ENCODE data around the gene KCNIP4. TPM values are rescaled to one million over a fixed set of nuclear protein-coding genes. Genes with fewer than 3 reads are reported as not detected.

The KCNIP4 gene
- total and polyA plus RNA-seq, 2 experiments from 2014 or later: 0.65 TPM; not detected in 1

DNA sequence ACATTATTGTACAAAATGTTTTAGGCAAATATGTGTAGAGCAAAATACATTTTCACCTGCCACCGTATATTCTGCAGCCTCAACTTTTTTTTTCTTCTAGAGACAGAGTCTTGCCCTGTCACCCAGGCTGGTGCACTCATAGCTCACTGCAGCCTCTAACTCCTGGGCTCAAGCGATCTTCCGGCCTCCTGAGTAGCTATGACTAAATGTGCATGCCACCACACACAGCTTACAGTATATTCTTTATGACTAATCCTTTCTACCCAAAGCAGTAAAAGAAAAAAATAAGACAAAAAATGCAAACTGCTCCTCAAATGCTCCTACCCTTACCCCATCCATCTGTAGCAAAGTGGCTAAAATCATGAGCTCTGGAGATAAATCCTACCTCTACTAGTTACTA lies 426.3 kb downstream of the KCNIP4 start:
- 0 out of 2 replicates have a peak, but pooled peaks cover 7% of the 10 kb centered on the region for H3K27me3 ChIP-seq (replicated peaks; ENCODE audit: insufficient read depth)
- H3K36me3 ChIP-seq (ENCODE audit: low read depth): no peaks in the 10 kb centered on the region
- no peak overlapping the region for H3K27ac ChIP-seq
- TF ChIP-seq EZH2 (IDR thresholded peaks at IDR 0.05; ENCODE audit: insufficient read depth, poor library complexity, severe bottlenecking): no peak
- no peak for TF ChIP-seq EZH2phosphoT487 (IDR thresholded peaks at IDR 0.05; ENCODE audit: insufficient read depth, low read depth)
- no peaks in the 10 kb centered on the region for H3K9me2 ChIP-seq (ENCODE audit: insufficient read depth)
- in situ Hi-C loops (cut with MboI): no loop called here
- no peak overlapping the region for H2AFZ ChIP-seq
- DNase-seq: no peak
- no peak overlapping the region for H3K4me3 ChIP-seq
- no peaks in the 10 kb centered on the region for H4K20me1 ChIP-seq (ENCODE audit: insufficient read depth)
- no peak overlapping the region for H3K4me2 ChIP-seq (ENCODE audit: unreplicated experiment)
- H3K4me1 ChIP-seq (ENCODE audit: insufficient read depth): no peaks in the 10 kb centered on the region
- H3K9me3 ChIP-seq (ENCODE audit: low read depth): no peaks in the 10 kb centered on the region
- H3K9ac ChIP-seq: no peak overlapping the region
- H3K79me2 ChIP-seq (ENCODE audit: insufficient read depth): no peaks in the 10 kb centered on the region
- 34 to 36% methylated on average over 3 of the region's 3 CpGs for whole genome bisulfite sequencing, 2 experiments (ENCODE audit: low coverage in 1 of 2, low lambda C conversion rate in 2 of 2, missing lambda C conversion rate in 2 of 2)
- no peaks in the 10 kb centered on the region for H3F3A ChIP-seq (ENCODE audit: insufficient read depth)

DNA sequence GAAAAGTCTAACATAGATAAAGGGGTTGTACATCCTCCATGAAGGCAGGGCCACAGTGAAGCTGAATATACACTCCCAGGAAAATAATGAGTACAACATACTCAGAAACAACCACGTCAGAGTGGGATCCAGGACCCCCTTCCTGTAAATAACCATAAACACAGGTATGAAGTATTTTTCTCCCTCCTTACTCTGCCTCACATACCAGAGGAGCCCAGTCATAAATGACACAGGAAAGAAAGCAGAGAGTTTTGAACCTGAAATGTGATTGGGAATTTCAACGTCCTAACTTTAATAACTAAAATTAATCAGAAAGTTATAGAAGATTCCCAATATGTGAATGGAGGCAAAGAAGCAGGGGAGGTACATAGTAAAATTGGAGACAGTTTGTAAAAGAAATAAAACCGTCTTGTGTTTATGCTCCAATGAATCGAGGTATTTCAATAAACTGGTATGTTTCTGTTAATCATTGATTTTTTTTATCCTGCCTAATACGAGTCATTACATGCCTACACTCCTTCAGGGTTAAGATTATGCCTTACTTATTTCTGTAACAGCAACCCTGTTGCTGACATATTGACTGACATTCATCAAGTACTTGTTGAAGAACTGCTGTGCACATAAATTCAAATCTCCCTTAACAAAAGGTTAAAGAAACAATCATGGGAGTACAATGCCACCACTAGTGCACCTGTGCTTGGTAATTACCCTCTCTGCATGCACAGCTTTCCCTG lies 431.3 kb downstream of the KCNIP4 start:
- no peak overlapping the region for H3K4me3 ChIP-seq
- no peaks in the 10 kb centered on the region for H3K79me2 ChIP-seq (ENCODE audit: insufficient read depth)
- H3F3A ChIP-seq (ENCODE audit: insufficient read depth): no peaks in the 10 kb centered on the region
- no peak for DNase-seq
- TF ChIP-seq EZH2 (IDR thresholded peaks at IDR 0.05; ENCODE audit: insufficient read depth, poor library complexity, severe bottlenecking): no peak
- no peak for TF ChIP-seq EZH2phosphoT487 (IDR thresholded peaks at IDR 0.05; ENCODE audit: insufficient read depth, low read depth)
- H3K4me2 ChIP-seq (ENCODE audit: unreplicated experiment): no peak overlapping the region
- no peaks in the 10 kb centered on the region for H3K9me2 ChIP-seq (ENCODE audit: insufficient read depth)
- H2AFZ ChIP-seq: no peak overlapping the region
- no peak overlapping the region for H3K9ac ChIP-seq
- no peaks in the 10 kb centered on the region for H3K36me3 ChIP-seq (ENCODE audit: low read depth)
- WGBS, 2 experiments (ENCODE audit: low coverage in 1 of 2, low lambda C conversion rate in 2 of 2, missing lambda C conversion rate in 2 of 2): 26 to 32% methylated on average over 5 of the region's 5 CpGs
- H3K27ac ChIP-seq: no peak overlapping the region
- H3K4me1 ChIP-seq (ENCODE audit: insufficient read depth): no peaks in the 10 kb centered on the region
- peaks cover 42% of the 10 kb centered on the region for H3K27me3 ChIP-seq (replicated peaks; ENCODE audit: insufficient read depth)
- H4K20me1 ChIP-seq (ENCODE audit: insufficient read depth): no peaks in the 10 kb centered on the region
- in situ Hi-C loops (cut with MboI): no loop called here
- H3K9me3 ChIP-seq (ENCODE audit: low read depth): no peaks in the 10 kb centered on the region

DNA sequence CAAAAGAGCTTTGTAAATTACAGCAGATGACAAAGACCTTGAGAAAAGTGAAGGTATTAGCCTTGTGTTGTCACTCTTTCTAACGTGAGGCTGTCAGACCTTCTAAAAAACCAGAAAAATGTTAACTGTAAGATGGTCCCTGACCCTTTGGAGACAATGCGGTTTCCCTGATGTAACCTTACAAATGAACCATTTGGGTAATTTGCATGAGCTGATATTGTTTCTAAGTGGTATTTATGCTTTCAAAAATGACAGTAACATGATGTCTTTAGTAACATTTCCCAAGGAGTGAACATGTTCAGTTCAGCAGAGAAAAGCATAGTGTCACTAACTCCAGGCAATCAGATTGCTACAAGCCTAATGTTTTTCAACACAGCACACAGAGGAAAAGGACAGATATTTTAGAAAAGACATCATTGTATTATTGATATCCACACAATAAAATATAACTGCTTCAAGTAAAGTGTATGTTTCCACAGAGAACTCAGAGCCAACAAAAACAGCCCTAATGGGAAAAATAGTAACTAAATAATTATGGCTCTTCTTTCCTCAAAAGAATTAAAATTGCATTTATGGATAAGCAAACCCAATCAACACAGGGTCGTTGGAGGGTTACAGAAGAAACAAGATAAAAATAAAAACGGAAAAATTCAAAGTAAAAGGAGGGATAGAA lies 434.4 kb downstream of the KCNIP4 start:
- Histone ChIP-seq H3K9ac (no peak overlapping the region), H3K36me3 (ENCODE audit: low read depth) (no peaks in the 10 kb centered on the region), H3K27ac (no peak overlapping the region), H3F3A (ENCODE audit: insufficient read depth) (no peaks in the 10 kb centered on the region), H3K9me2 (ENCODE audit: insufficient read depth) (no peaks in the 10 kb centered on the region), H2AFZ (no peak overlapping the region), H4K20me1 (ENCODE audit: insufficient read depth) (no peaks in the 10 kb centered on the region), H3K79me2 (ENCODE audit: insufficient read depth) (no peaks in the 10 kb centered on the region), H3K27me3 (replicated peaks; ENCODE audit: insufficient read depth) (peaks cover 57% of the 10 kb centered on the region), H3K4me3 (no peak overlapping the region), H3K4me2 (ENCODE audit: unreplicated experiment) (no peak overlapping the region), H3K4me1 (ENCODE audit: insufficient read depth) (no peaks in the 10 kb centered on the region), H3K9me3 (ENCODE audit: low read depth) (no peaks in the 10 kb centered on the region)
- WGBS, 2 experiments (ENCODE audit: low coverage in 1 of 2, low lambda C conversion rate in 2 of 2, missing lambda C conversion rate in 2 of 2): 17 to 25% methylated on average over 4 of the region's 4 CpGs
- TF ChIP-seq EZH2 (IDR thresholded peaks at IDR 0.05; ENCODE audit: insufficient read depth, poor library complexity, severe bottlenecking) (no peak), EZH2phosphoT487 (IDR thresholded peaks at IDR 0.05; ENCODE audit: insufficient read depth, low read depth) (no peak)
- in situ Hi-C loops (cut with MboI): no loop called here
- DNase-seq: no peak

DNA sequence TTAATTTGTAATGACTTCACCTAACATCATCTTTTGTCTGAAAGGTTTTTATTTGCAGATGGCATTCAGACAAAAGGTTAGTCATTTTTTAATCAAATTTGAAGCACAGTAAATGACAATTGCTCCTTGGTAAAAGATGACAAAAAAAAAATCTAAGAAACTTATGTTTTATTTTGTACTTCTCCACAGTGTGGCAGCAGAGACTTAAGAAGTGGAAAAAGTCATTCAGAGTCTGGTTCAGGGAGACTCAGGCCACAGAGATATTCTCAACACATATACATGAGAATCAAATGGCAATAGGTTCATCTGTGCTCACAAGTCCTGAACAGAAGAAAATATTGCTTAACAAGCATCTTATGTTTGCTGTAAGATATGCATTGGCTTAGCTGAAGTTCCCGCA lies 436.2 kb downstream of the KCNIP4 start:
- Histone ChIP-seq H3K9me3 (ENCODE audit: low read depth) (no peaks in the 10 kb centered on the region), H3K4me2 (ENCODE audit: unreplicated experiment) (no peak overlapping the region), H3K9ac (no peak overlapping the region), H3K27ac (no peak overlapping the region), H3K36me3 (ENCODE audit: low read depth) (no peaks in the 10 kb centered on the region), H3K4me3 (no peak overlapping the region), H3F3A (ENCODE audit: insufficient read depth) (no peaks in the 10 kb centered on the region), H3K4me1 (ENCODE audit: insufficient read depth) (no peaks in the 10 kb centered on the region), H3K79me2 (ENCODE audit: insufficient read depth) (no peaks in the 10 kb centered on the region), H4K20me1 (ENCODE audit: insufficient read depth) (no peaks in the 10 kb centered on the region), H2AFZ (no peak overlapping the region), H3K9me2 (ENCODE audit: insufficient read depth) (no peaks in the 10 kb centered on the region), H3K27me3 (replicated peaks; ENCODE audit: insufficient read depth) (peaks cover 57% of the 10 kb centered on the region)
- in situ Hi-C loops (cut with MboI): no loop called here
- 43 to 48% methylated on average over 1 of the region's 1 CpG for WGBS, 2 experiments (ENCODE audit: low coverage in 1 of 2, low lambda C conversion rate in 2 of 2, missing lambda C conversion rate in 2 of 2)
- TF ChIP-seq EZH2 (IDR thresholded peaks at IDR 0.05; ENCODE audit: insufficient read depth, poor library complexity, severe bottlenecking) (no peak), EZH2phosphoT487 (IDR thresholded peaks at IDR 0.05; ENCODE audit: insufficient read depth, low read depth) (no peak)
- DNase-seq: peak; percentile 72

All from GM23248 (cell line).